ENCODE measurements around the gene KNG1. TPM values are rescaled to one million over a fixed set of nuclear protein-coding genes. Genes with fewer than 3 reads are reported as not detected.

Gene KNG1
- total RNA-seq, 1 experiment from 2014 or later: 0.25 TPM

- no peak for TF ChIP-seq ZBTB33 (IDR thresholded peaks at IDR 0.05; ENCODE audit: extremely low read depth, insufficient replicate concordance, low read length)
- TF ChIP-seq EGR1 (IDR thresholded peaks at IDR 0.05; ENCODE audit: low read depth): no peak
- TF ChIP-seq ZNF274 (IDR thresholded peaks at IDR 0.05; ENCODE audit: low read depth, low read length): no peak
- no peak for TF ChIP-seq FOSL1 (IDR thresholded peaks at IDR 0.05; ENCODE audit: low read depth)
- no peak for TF ChIP-seq SRF (IDR thresholded peaks at IDR 0.05; ENCODE audit: low read depth)
- no peak for TF ChIP-seq POLR2AphosphoS5 (IDR thresholded peaks at IDR 0.05; ENCODE audit: low read depth, low read length)
- no peak for TF ChIP-seq CEBPB (IDR thresholded peaks at IDR 0.05; ENCODE audit: low read depth)
These were observed 26.5 kb downstream of the KNG1 start (continued) for GRCh38 chr3:186743666-186744065.

GRCh38 chr3:186746008-186746407 lies 28.8 kb downstream of the KNG1 start:
- Histone ChIP-seq H2AFZ (ENCODE audit: low read depth, low read length, poor library complexity, severe bottlenecking) (no peak overlapping the region), H3K9me3 (ENCODE audit: control insufficient read depth in 1 of 2, insufficient read depth in 1 of 2, low read depth in 1 of 2, low read length in 2 of 2) (no peaks in the 10 kb centered on the region), H3K9me2 (ENCODE audit: insufficient read depth) (no peaks in the 10 kb centered on the region), H3K27me3 (ENCODE audit: insufficient read depth, low read length) (no peaks in the 10 kb centered on the region), H3K4me1 (ENCODE audit: control insufficient read depth in 1 of 2, insufficient read depth in 2 of 2, low read length in 2 of 2) (peaks cover 0 to 15% of the 10 kb centered on the region in 2 experiments; a peak in 2 of 4 replicates), H4K20me1 (ENCODE audit: insufficient read depth) (no peaks in the 10 kb centered on the region), H3K4me3 (replicated peaks in 1 of 2; ENCODE audit: low read depth in 1 of 2, low read length in 2 of 2) (no peak overlapping the region), H3K9ac (ENCODE audit: low read length) (0 out of 2 replicates have a peak overlapping the region, but pooled peaks have one; percentile 31), H3K79me2 (ENCODE audit: insufficient read depth, low read length) (no peaks in the 10 kb centered on the region), H3K27ac (ENCODE audit: low read depth, low read length) (peak overlapping the region; percentile 9), H3K4me2 (ENCODE audit: low read length) (peak overlapping the region; percentile 40), H3K36me3 (ENCODE audit: control insufficient read depth in 1 of 2, insufficient read depth in 2 of 2, low read length in 2 of 2) (no peaks in the 10 kb centered on the region)
- ATAC-seq (peak; percentile 93), DNase-seq (ENCODE audit: low read depth, low spot score) (peak; percentile 60)
- no TSS peak for BruUV-seq (replicated peaks)
- CTCF ChIA-PET: no interaction called here
- RAD21 ChIA-PET (ENCODE audit: low non-redundant PET in 1 of 2, low total read pairs in 2 of 2, uncharacterized antibody in 2 of 2, unreplicated experiment in 2 of 2): no interaction called here
- intact Hi-C loops (cut with micrococcal nuclease): no loop called here
- POLR2A ChIA-PET: no interaction called here
- no peak for TF ChIP-seq EZH2phosphoT487 (IDR thresholded peaks at IDR 0.05; ENCODE audit: borderline replicate concordance)
- TF ChIP-seq RAD21 (IDR thresholded peaks at IDR 0.05; ENCODE audit: low read depth): no peak
- no peak for TF ChIP-seq ZFX (IDR thresholded peaks at IDR 0.05)
- TF ChIP-seq SP1 (IDR thresholded peaks at IDR 0.05; ENCODE audit: low read depth): peak; percentile 33; the same call in 1 of the 2 replicates
- TF ChIP-seq ZNF274 (IDR thresholded peaks at IDR 0.05; ENCODE audit: low read depth, low read length): no peak
- TF ChIP-seq ATF3 (IDR thresholded peaks at IDR 0.05): no peak
- no peak for TF ChIP-seq FOSL1 (IDR thresholded peaks at IDR 0.05; ENCODE audit: low read depth)
- TF ChIP-seq CBX3 (IDR thresholded peaks at IDR 0.05; ENCODE audit: low read depth): no peak
- no peak for TF ChIP-seq EZH2 (IDR thresholded peaks at IDR 0.05)
- TF ChIP-seq CTCF (IDR thresholded peaks at IDR 0.05 in 2 of 3, conservative IDR thresholded peaks at IDR 0.05 in 1 of 3; ENCODE audit: borderline replicate concordance in 1 of 3, insufficient read depth in 1 of 3, low read depth in 2 of 3, low read length in 2 of 3): no peak
- no peak for TF ChIP-seq CEBPB (IDR thresholded peaks at IDR 0.05; ENCODE audit: low read depth)
- TF ChIP-seq ZBTB33 (IDR thresholded peaks at IDR 0.05; ENCODE audit: extremely low read depth, insufficient replicate concordance, low read length): no peak
- no peak for TF ChIP-seq TCF7L2 (IDR thresholded peaks at IDR 0.05; ENCODE audit: borderline replicate concordance, extremely low read depth, insufficient read depth, insufficient read length)
- peak; percentile 82 for TF ChIP-seq MAX (IDR thresholded peaks at IDR 0.05)
- TF ChIP-seq SIN3A (IDR thresholded peaks at IDR 0.05; ENCODE audit: low read depth): no peak
- TF ChIP-seq JUND (IDR thresholded peaks at IDR 0.05): no peak
- peak; percentile 49 for TF ChIP-seq POLR2AphosphoS5 (IDR thresholded peaks at IDR 0.05; ENCODE audit: low read depth, low read length)
- no peak for TF ChIP-seq EGR1 (IDR thresholded peaks at IDR 0.05; ENCODE audit: low read depth)
- TF ChIP-seq ELF1 (IDR thresholded peaks at IDR 0.05; ENCODE audit: borderline replicate concordance, low read depth): peak; percentile 54; the same call in 1 of the 2 replicates

Measured in HCT116 (cell line).